HEK293T (cell line): ENCODE data around the gene TMEM37.

Experiments
- CTCF ChIA-PET: fragments of 350-600 bp; formaldehyde crosslinking; extraction: SDS; loops from one replicate; lab custom pipeline; 2021; ENCODE audit warnings: antibody characterized with exemption, inconsistent platforms; lab: Yijun Ruan, JAX
- POLR2A ChIA-PET: fragments of 350-600 bp; formaldehyde crosslinking; extraction: SDS; loops from one replicate; lab custom pipeline; 2020; ENCODE audit warnings: antibody characterized with exemption, inconsistent platforms; lab: Yijun Ruan, JAX
- DNase-seq: peaks from one replicate; pipeline ENCODE4 v3.0.0; 2012; ENCODE audit warnings: mixed read lengths; ENCODE audit errors: extremely low spot score
- ARNT ChIP-seq: fragments of 450-650 bp; IDR thresholded peaks from 2 replicates; pipeline ENCODE4 v1.6.1; 2017; ENCODE audit warnings: mild to moderate bottlenecking
- BHLHE40 ChIP-seq: fragments of 450-650 bp; IDR thresholded peaks from 2 replicates; pipeline ENCODE4 v1.6.1; 2016; ENCODE audit warnings: mild to moderate bottlenecking, moderate library complexity, borderline replicate concordance
- CTBP1 ChIP-seq: fragments of 450-650 bp; IDR thresholded peaks from 2 replicates; pipeline ENCODE4 v1.6.1; 2016; ENCODE audit warnings: borderline replicate concordance
- ELF4 ChIP-seq: fragments of 450-650 bp; IDR thresholded peaks from 2 replicates; pipeline ENCODE4 v1.6.1; 2017; ENCODE audit warnings: antibody characterized with exemption
- FOXA1 ChIP-seq: fragments of 450-650 bp; IDR thresholded peaks from 2 replicates; pipeline ENCODE4 v1.6.1; 2016; ENCODE audit warnings: mild to moderate bottlenecking
- FOXK2 ChIP-seq: fragments of 450-650 bp; IDR thresholded peaks from 2 replicates; pipeline ENCODE4 v1.6.1; 2016; ENCODE audit warnings: mild to moderate bottlenecking
- FOXM1 ChIP-seq: fragments of 450-650 bp; IDR thresholded peaks from 2 replicates; pipeline ENCODE4 v1.6.1; 2017; ENCODE audit warnings: mild to moderate bottlenecking, borderline replicate concordance
- HDGF ChIP-seq: fragments of 450-650 bp; IDR thresholded peaks from 2 replicates; pipeline ENCODE4 v1.6.1; 2017; ENCODE audit warnings: antibody characterized with exemption, borderline replicate concordance
- L3MBTL2 ChIP-seq: fragments of 450-650 bp; conservative IDR thresholded peaks from 2 replicates; pipeline ENCODE4 v1.6.1; 2016; ENCODE audit warnings: mild to moderate bottlenecking
- LEF1 ChIP-seq: fragments of 450-650 bp; IDR thresholded peaks from 2 replicates; pipeline ENCODE4 v1.6.1; 2017; ENCODE audit warnings: mild to moderate bottlenecking, borderline replicate concordance
- NFRKB ChIP-seq: fragments of 450-650 bp; IDR thresholded peaks from 2 replicates; pipeline ENCODE4 v1.6.1; 2016; ENCODE audit warnings: mild to moderate bottlenecking, moderate library complexity
- SP1 ChIP-seq: fragments of 450-650 bp; IDR thresholded peaks from 2 replicates; pipeline ENCODE4 v1.6.1; 2017
- SUZ12 ChIP-seq: fragments of 450-650 bp; IDR thresholded peaks from 2 replicates; pipeline ENCODE4 v1.6.1; 2016; ENCODE audit warnings: mild to moderate bottlenecking
- TARDBP ChIP-seq: fragments of 450-650 bp; IDR thresholded peaks from 2 replicates; pipeline ENCODE4 v1.6.1; 2016
- ZNF384 ChIP-seq: fragments of 450-650 bp; IDR thresholded peaks from 2 replicates; pipeline ENCODE4 v1.6.1; 2016
- TF ChIP-seq, protein P1 (sequence below): fragments of 450-650 bp; IDR thresholded peaks from 2 replicates; pipeline ENCODE4 v1.6.1; 2016

TMEM37 gene

DNA sequence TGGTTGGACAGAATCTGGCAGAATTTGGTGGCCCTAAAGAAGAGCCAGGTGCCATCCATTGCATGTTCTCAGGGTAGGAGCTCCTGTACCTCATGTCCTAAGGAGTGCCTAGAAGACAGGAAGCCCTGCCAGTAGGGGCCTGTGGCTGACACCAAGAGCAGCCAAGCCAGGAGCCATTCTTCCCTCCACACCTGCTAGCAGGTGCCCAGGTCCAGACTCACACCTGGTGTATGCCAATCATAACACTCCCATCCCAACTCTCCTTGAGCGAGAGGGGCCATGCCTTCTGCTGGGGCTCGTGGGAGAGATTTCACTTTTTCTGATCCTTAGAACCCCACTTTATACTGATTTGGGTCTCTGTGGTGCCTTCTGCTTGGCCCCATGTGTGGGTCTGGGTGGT lies 26.5 kb upstream of the TMEM37 start:
- DNase-seq: no peak
- POLR2A ChIA-PET: no interaction called here
- CTCF ChIA-PET: no interaction called here
- TF ChIP-seq SUZ12 (no peak), FOXM1 (no peak), SP1 (no peak), FOXA1 (no peak), HDGF (no peak), ELF4 (no peak), FOXK2 (no peak), CTBP1 (no peak), NFRKB (no peak), ZNF384 (no peak), TARDBP (no peak), L3MBTL2 (no peak), LEF1 (no peak), ARNT (no peak), BHLHE40 (no peak)
- TF ChIP-seq, protein P1, sequence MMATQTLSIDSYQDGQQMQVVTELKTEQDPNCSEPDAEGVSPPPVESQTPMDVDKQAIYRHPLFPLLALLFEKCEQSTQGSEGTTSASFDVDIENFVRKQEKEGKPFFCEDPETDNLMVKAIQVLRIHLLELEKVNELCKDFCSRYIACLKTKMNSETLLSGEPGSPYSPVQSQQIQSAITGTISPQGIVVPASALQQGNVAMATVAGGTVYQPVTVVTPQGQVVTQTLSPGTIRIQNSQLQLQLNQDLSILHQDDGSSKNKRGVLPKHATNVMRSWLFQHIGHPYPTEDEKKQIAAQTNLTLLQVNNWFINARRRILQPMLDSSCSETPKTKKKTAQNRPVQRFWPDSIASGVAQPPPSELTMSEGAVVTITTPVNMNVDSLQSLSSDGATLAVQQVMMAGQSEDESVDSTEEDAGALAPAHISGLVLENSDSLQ: no peak

DNA sequence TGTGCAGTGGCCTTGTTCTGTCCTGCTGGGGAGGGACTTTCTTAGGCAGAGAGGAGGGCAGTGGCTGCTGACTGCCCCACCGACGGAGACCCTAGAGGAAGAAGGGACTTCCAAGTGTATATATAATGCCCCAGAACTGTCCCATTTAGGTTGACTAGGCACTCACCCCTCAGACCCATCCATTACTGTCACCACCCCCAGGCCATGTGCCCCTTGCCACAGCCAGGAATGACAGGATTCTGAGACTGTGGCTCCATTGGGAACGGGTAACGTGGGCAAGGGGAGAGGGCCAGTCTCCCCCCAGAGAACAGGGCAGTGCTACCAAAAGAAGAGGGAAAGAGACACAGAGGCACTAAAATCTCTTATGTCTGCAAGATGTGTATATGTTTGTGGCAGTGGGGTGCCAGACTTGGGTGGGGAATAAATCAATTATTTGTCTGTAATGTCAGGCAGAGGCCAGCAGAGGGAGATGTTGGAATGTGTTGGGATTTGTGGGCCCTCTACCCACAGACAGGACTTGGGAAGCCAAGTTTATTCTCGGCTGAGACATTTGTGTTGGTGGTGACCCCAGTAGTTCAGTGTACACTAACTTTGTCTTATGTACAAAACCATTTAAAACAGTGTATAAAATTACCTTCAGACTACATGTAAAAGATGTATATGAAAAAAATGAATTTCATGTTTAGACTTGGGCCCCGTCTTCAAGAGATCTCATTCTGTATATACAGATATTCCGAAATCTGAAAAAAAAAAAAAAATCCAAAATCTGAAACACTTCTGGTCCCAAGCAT lies 24.0 kb upstream of the TMEM37 start:
- ChIA-PET POLR2A (no interaction called here), CTCF (interaction anchor here (1.2 kb wide), 1 partner anchor 69 kb away, joined by 7 read pairs; no protein-coding TSS in a partner anchor)
- peak; percentile 82 for DNase-seq
- no peak for TF ChIP-seq HDGF
- TF ChIP-seq, protein P1: peak; percentile 81

DNA sequence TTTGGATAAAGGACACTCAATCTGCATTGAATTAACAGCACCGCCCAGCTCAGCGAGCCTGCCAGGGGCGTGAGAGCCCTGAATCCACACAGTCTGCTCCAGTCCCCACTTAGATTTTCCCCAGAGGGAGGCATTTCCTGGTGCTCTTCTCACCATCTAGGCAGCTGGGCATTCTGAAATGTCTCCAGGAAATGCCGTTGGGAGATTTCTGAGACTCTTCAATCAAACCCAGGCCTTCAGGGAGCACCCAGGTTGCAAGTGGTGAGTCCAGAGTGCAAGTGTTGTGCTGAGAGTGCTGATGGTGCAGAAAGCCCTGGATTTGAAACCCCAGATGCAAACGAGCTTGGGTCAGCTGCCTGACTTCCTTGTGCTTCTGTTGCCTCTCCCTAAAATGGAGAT lies 23.4 kb upstream of the TMEM37 start:
- ChIA-PET POLR2A (no interaction called here), CTCF (interaction anchor here (1.2 kb wide), 1 partner anchor 68 kb away, joined by 7 read pairs; no protein-coding TSS in a partner anchor)
- no peak for DNase-seq
- TF ChIP-seq FOXA1 (no peak), SP1 (no peak), NFRKB (no peak), HDGF (no peak), L3MBTL2 (no peak), ARNT (no peak), FOXM1 (no peak), ZNF384 (no peak), SUZ12 (no peak), LEF1 (no peak), BHLHE40 (no peak), FOXK2 (no peak), CTBP1 (no peak), TARDBP (no peak), ELF4 (no peak)
- TF ChIP-seq, protein P1: no peak

DNA sequence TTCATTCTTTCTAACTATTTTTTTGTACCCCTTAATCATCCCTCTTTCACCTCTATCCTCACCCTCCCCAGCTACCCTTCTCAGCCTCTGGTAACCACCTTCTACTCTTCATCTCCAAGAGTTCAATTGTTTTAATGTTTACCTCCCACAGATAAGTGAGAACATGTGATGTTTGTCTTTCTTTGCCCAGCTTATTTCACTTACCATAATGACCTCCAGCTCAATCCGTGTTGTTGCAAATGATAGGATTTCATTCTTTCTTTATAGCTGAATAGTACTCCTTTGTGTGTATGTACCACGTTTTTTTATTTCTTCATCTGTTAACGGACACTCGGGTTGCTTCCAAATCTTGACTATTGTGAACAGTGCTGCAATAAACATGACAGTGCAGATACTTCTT lies 22.1 kb upstream of the TMEM37 start:
- POLR2A ChIA-PET: no interaction called here

DNA sequence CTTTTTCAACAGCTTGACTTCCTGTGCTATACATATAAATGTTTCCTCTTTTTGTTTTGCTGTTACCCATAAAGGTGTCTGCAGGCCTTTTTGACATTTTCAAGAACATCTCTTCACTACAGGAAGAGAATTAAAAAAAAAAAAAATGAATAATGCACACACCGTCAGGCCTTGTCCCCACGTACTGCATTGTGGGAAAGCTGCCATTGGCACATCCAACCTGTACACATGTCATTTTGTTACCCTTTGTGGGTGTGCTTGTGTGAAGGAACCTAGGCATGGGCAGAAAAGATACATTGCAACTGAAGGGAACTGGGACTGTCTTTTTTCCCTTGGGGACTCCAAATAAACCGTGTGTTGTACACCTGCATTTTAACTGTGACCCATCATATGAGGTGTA lies 16.8 kb upstream of the TMEM37 start:
- ChIA-PET CTCF (interaction anchor here (2.5 kb wide), 1 partner anchor 61 kb away, joined by 10 read pairs; no protein-coding TSS in a partner anchor), POLR2A (no interaction called here)
- no peak for DNase-seq
- no peak for TF ChIP-seq TARDBP
- no peak for TF ChIP-seq NFRKB
- no peak for TF ChIP-seq ARNT
- no peak for TF ChIP-seq BHLHE40

More for the DNA sequence above, 22.1 kb upstream of the TMEM37 start:
- no peak for TF ChIP-seq SP1
- TF ChIP-seq CTBP1: no peak
- TF ChIP-seq TARDBP: no peak
- TF ChIP-seq BHLHE40: no peak
- no peak for TF ChIP-seq ARNT
- TF ChIP-seq FOXA1: no peak
- TF ChIP-seq ELF4: no peak
- CTCF ChIA-PET: interaction anchor here (1.5 kb wide), 1 partner anchor 67 kb away, joined by 12 read pairs; no protein-coding TSS in a partner anchor
- no peak for DNase-seq

DNA sequence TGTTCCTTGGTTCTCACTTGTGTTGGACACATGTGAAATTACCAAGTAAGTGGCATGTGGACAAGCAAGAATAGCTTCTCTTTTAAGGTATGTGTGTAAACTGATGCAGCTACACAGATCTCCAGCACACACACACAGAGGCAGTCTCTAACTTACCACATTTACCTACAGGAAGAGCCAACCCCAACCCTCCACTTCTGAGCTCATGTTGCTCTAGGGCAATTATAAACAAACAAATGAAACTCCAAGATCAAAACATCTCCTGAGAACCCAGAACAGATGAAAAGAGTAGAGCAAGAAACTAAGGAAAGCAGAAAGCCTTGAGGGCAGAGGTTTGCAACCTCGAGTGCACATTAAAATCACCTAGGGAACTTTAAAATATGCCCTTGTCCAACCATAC lies 16.0 kb upstream of the TMEM37 start:
- ChIA-PET CTCF (interaction anchor here (2.5 kb wide), 1 partner anchor 61 kb away, joined by 10 read pairs; no protein-coding TSS in a partner anchor), POLR2A (no interaction called here)
- no peak for DNase-seq
- TF ChIP-seq L3MBTL2 (no peak), HDGF (no peak), BHLHE40 (no peak), ZNF384 (no peak), TARDBP (no peak), NFRKB (no peak), ARNT (no peak), FOXA1 (no peak)
- TF ChIP-seq, protein P1: no peak
